OCI-LY7 (cell line): Measurements from ENCODE around the gene FOXD1. TPM values are rescaled to one million over a fixed set of nuclear protein-coding genes. Genes with fewer than 3 reads are reported as not detected.

ENCODE experiments used
- BruUV-seq: library from RNA; stranded (reverse); fragments of 400-500 nt; replicated peaks from 2 replicates; lab custom pipeline; 2021; lab: Mats Ljungman, UMichigan
- CTCF ChIA-PET: fragments of 300-600 bp; sonication (Branson Sonifier 250); formaldehyde crosslinking; loops from one replicate; lab custom pipeline; 2022; ENCODE audit warnings: antibody characterized with exemption; ENCODE audit not compliant: unreplicated experiment; lab: Charles Lee
- POLR2A ChIA-PET: fragments of 300-600 bp; sonication (Branson Sonifier 250); formaldehyde crosslinking; loops from one replicate; lab custom pipeline; 2022; ENCODE audit warnings: antibody characterized with exemption; lab: Charles Lee
- DNase-seq: peaks from one replicate; pipeline ENCODE4 v3.0.0-alpha.2; 2015; ENCODE audit warnings: low spot score
- H2AFZ ChIP-seq: fragments of 200-600 bp; sonication (generic), shearing (Covaris generic); 2 replicates; pipeline ENCODE4 v1.6.1; 2014; ENCODE audit warnings: mild to moderate bottlenecking, antibody characterized with exemption, low read length, moderate library complexity
- H3K27ac ChIP-seq: fragments of 200-600 bp; sonication (generic); 2 replicates; pipeline ENCODE4 v1.5.1; 2014; ENCODE audit warnings: mixed run types, low read depth, mild to moderate bottlenecking, moderate library complexity, low read length, inconsistent platforms; ENCODE audit not compliant: poor library complexity, severe bottlenecking
- H3K36me3 ChIP-seq: fragments of 200-600 bp; sonication (generic); 2 replicates; pipeline ENCODE4 v1.6.1; 2014; ENCODE audit warnings: mild to moderate bottlenecking, antibody characterized with exemption, low read length, moderate library complexity, mixed read lengths; ENCODE audit not compliant: insufficient read depth
- H3K4me1 ChIP-seq: fragments of 200-600 bp; sonication (generic); 2 replicates; pipeline ENCODE4 v1.5.1; 2014; ENCODE audit warnings: mild to moderate bottlenecking, low read length; ENCODE audit not compliant: insufficient read depth, poor library complexity, severe bottlenecking
- H3K4me2 ChIP-seq: fragments of 200-600 bp; sonication (generic); 2 replicates; pipeline ENCODE4 v1.6.1; 2014; ENCODE audit warnings: mild to moderate bottlenecking, low read length
- H3K4me3 ChIP-seq: fragments of 200-600 bp; sonication (generic); 2 replicates; pipeline ENCODE4 v1.5.1; 2014; ENCODE audit warnings: mild to moderate bottlenecking, low read depth, low read length; ENCODE audit not compliant: poor library complexity, severe bottlenecking
- H3K79me2 ChIP-seq: fragments of 200-600 bp; sonication (generic); 2 replicates; pipeline ENCODE4 v1.6.1; 2016; ENCODE audit warnings: low read depth, mild to moderate bottlenecking, low read length, moderate library complexity, mixed read lengths; ENCODE audit not compliant: insufficient read depth
- H3K9me2 ChIP-seq: fragments of 200-600 bp; sonication (generic); 2 replicates; pipeline ENCODE4 v1.6.1; 2016; ENCODE audit warnings: mild to moderate bottlenecking, low read length, mixed read lengths; ENCODE audit not compliant: insufficient read depth
- H3K9me3 ChIP-seq: fragments of 200-600 bp; sonication (generic); 2 replicates; pipeline ENCODE4 v1.6.1; 2014; ENCODE audit warnings: mild to moderate bottlenecking, mixed run types, low read length, mixed read lengths
- H4K20me1 ChIP-seq: fragments of 200-600 bp; sonication (generic); 2 replicates; pipeline ENCODE4 v1.6.1; 2014; ENCODE audit warnings: mild to moderate bottlenecking, antibody characterized with exemption, low read length, moderate library complexity, mixed read lengths; ENCODE audit not compliant: insufficient read depth
- CTCF ChIP-seq: fragments of 200-600 bp; sonication (generic); conservative IDR thresholded peaks from 2 replicates; pipeline ENCODE4 v1.5.1; 2014; ENCODE audit warnings: mild to moderate bottlenecking, antibody characterized with exemption, low read length, moderate library complexity, mixed read lengths
- EZH2phosphoT487 ChIP-seq: fragments of 200-600 bp; sonication (generic); IDR thresholded peaks from 2 replicates; pipeline ENCODE4 v1.6.1; 2018; ENCODE audit warnings: low read depth, borderline replicate concordance, mild to moderate bottlenecking, mixed run types, antibody characterized with exemption, low read length, moderate library complexity, mixed read lengths
- intact Hi-C: fragments of 100-400 bp; cut with micrococcal nuclease; formaldehyde crosslinking; loops from one replicate; pipeline ENCODE4 v1.10.0; 2022; ENCODE audit not compliant: unreplicated experiment
- total RNA-seq, 2 experiments: library from RNA; depleted of rRNA in 1 of 2; stranded (reverse); fragments of >200 nt in 1 of 2; shearing (Covaris generic) in 1 of 2; gene quantifications; 2 replicates each; pipeline ENCODE4 v1.2.3, GENCODE V29; 2014 to 2022

The FOXD1 gene
- total RNA-seq, 2 experiments from 2014 or later: 1.5 to 5.6 TPM

GRCh38 chr5:73454379-73455036 is 5.9 kb upstream of the FOXD1 start:
- Histone ChIP-seq H3K4me2 (no peak overlapping the region), H3K4me3 (no peak overlapping the region), H3K9me2 (no peaks in the 10 kb centered on the region), H3K79me2 (no peaks in the 10 kb centered on the region), H2AFZ (no peak overlapping the region), H3K36me3 (no peaks in the 10 kb centered on the region), H3K27ac (no peak overlapping the region), H3K9me3 (no peaks in the 10 kb centered on the region), H3K4me1 (no peaks in the 10 kb centered on the region), H4K20me1 (no peaks in the 10 kb centered on the region)
- ChIA-PET CTCF (no interaction called here), POLR2A (interaction anchor here (0.6 kb wide), 1 partner anchor 9 kb away, joined by 3 read pairs; no protein-coding TSS in a partner anchor)
- intact Hi-C loops: no loop called here
- TF ChIP-seq EZH2phosphoT487: no peak
- TF ChIP-seq CTCF: peak; percentile 83
- no TSS peak for BruUV-seq
- DNase-seq: peak; percentile 58

GRCh38 chr5:73452215-73452614 is 3.6 kb upstream of the FOXD1 start:
- TF ChIP-seq EZH2phosphoT487 (no peak), CTCF (no peak)

More at GRCh38 chr5:73452215-73452614, 3.6 kb upstream of the FOXD1 start:
- Histone ChIP-seq H3K36me3 (no peaks in the 10 kb centered on the region), H3K9me3 (no peaks in the 10 kb centered on the region), H2AFZ (no peak overlapping the region), H3K4me3 (no peak overlapping the region), H3K9me2 (no peaks in the 10 kb centered on the region), H4K20me1 (no peaks in the 10 kb centered on the region), H3K27ac (no peak overlapping the region), H3K79me2 (no peaks in the 10 kb centered on the region), H3K4me1 (peaks cover 7% of the 10 kb centered on the region), H3K4me2 (no peak overlapping the region)
- ChIA-PET POLR2A (no interaction called here), CTCF (no interaction called here)
- no peak for DNase-seq
- intact Hi-C loops: no loop called here
- BruUV-seq: no TSS peak
